Vagina (tissue), 2 donors: ENCODE results near the gene ANKRD1. TPM values are rescaled to one million over a fixed set of nuclear protein-coding genes. Genes with fewer than 3 reads are reported as not detected.

Source experiments
- DNase-seq, 2 donors: peaks; one replicate each; pipeline ENCODE4 v3.0.0-alpha.2; 2017; ENCODE audit errors: extremely low spot score in 2 of 2
- H3K27ac ChIP-seq: fragments of 200-600 bp; sonication (generic); one replicate; pipeline ENCODE4 v1.5.1; 2019
- H3K27me3 ChIP-seq: fragments of 200-600 bp; sonication (generic); one replicate; pipeline ENCODE4 v1.5.1; 2019
- H3K36me3 ChIP-seq, 2 donors: fragments of 200-600 bp; sonication (generic); one replicate each; pipeline ENCODE4 v1.5.1; 2017 to 2019
- H3K4me1 ChIP-seq: fragments of 200-600 bp; sonication (generic); one replicate; pipeline ENCODE4 v1.5.1; 2019
- H3K4me3 ChIP-seq, 2 donors: fragments of 200-600 bp; sonication (generic); 1 replicate in 1 of 2; 2 replicates in 1 of 2; pipeline ENCODE4 v1.5.1; 2016 to 2019
- H3K9me3 ChIP-seq: fragments of 200-600 bp; sonication (generic); one replicate; pipeline ENCODE4 v1.5.1; 2019
- CTCF ChIP-seq, 3 experiments: fragments of 450-650 bp in 2 of 3; fragments of 200-600 bp in 1 of 3; sonication (generic) in 1 of 3; IDR thresholded peaks; one replicate each; pipeline ENCODE4 v1.5.1; 2017 to 2019; ENCODE audit warnings: antibody characterized with exemption in 3 of 3, mild to moderate bottlenecking in 2 of 3, moderate library complexity in 2 of 3
- POLR2A ChIP-seq, 2 donors: fragments of 450-650 bp; IDR thresholded peaks; one replicate each; pipeline ENCODE4 v1.6.1; 2017; ENCODE audit warnings: antibody characterized with exemption in 2 of 2, mild to moderate bottlenecking in 2 of 2, moderate library complexity in 2 of 2
- POLR2AphosphoS5 ChIP-seq, 2 donors: sonication (generic); formaldehyde crosslinking; IDR thresholded peaks; one replicate each; pipeline ENCODE4 v1.9.0; 2017; ENCODE audit warnings: antibody characterized with exemption in 2 of 2, mild to moderate bottlenecking in 2 of 2, low read depth in 1 of 2; ENCODE audit not compliant: insufficient read depth in 1 of 2
- intact Hi-C: fragments of 100-400 bp; cut with DNase I; formaldehyde crosslinking; loops from one replicate; pipeline ENCODE4 v1.15.1; 2023
- total RNA-seq: library from RNA; depleted of rRNA; stranded (reverse); fragments of >200 nt; gene quantifications from one replicate; pipeline ENCODE4 v1.2.3, GENCODE V29; 2016

ANKRD1 gene
- total RNA-seq, 1 donor from 2014 or later = not detected

DNA sequence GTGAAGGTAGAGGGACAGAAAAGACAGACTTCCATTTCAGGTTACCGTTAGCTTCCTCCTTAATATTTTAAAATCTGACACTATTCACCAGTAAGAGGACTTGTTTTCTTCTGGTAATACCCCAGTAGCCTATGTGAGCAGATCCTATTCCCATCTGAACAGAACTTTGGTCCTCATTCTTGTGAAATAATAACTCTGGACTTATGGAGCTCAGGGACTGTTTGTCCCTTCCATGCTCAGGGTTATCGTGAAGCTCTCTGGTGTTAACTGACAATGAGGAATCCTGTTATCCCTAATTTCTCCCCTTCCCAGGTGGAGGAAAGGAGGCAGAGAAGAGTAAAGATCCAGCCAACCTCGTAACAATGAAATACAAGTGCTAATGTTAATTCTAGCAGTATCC is 47.0 kb upstream of the ANKRD1 start:
- Histone ChIP-seq H3K27me3 (no peaks in the 10 kb centered on the region), H3K9me3 (no peaks in the 10 kb centered on the region), H3K4me3 (no peak overlapping the region), H3K4me1 (peaks cover 4% of the 10 kb centered on the region), H3K27ac (no peak overlapping the region), H3K36me3 (no peaks in the 10 kb centered on the region)
- intact Hi-C loops = no loop called here
- DNase-seq = no peak
- TF ChIP-seq CTCF (IDR thresholded peaks at IDR 0.05) (no peak), POLR2AphosphoS5 (IDR thresholded peaks at IDR 0.05; ENCODE audit: insufficient read depth in 1 of 2, low read depth in 1 of 2) (no peak), POLR2A (IDR thresholded peaks at IDR 0.05) (no peak)

GRCh38 chr10:90966146-90966545 is 45.3 kb upstream of the ANKRD1 start:
- DNase-seq = no peak
- intact Hi-C loops = no loop called here
- TF ChIP-seq POLR2A (IDR thresholded peaks at IDR 0.05) (no peak), CTCF (IDR thresholded peaks at IDR 0.05) (no peak), POLR2AphosphoS5 (IDR thresholded peaks at IDR 0.05; ENCODE audit: insufficient read depth in 1 of 2, low read depth in 1 of 2) (no peak)

GRCh38 chr10:90965720-90966119 is 44.8 kb upstream of the ANKRD1 start:
- no peaks in the 10 kb centered on the region for H3K9me3 ChIP-seq
- peaks cover 4% of the 10 kb centered on the region for H3K4me1 ChIP-seq
- no peak for DNase-seq
- H3K4me3 ChIP-seq = no peak overlapping the region
- no peak overlapping the region for H3K27ac ChIP-seq
- no peaks in the 10 kb centered on the region for H3K36me3 ChIP-seq
- H3K27me3 ChIP-seq = no peaks in the 10 kb centered on the region
- intact Hi-C loops = no loop called here
- TF ChIP-seq CTCF (IDR thresholded peaks at IDR 0.05) (no peak), POLR2A (IDR thresholded peaks at IDR 0.05) (no peak), POLR2AphosphoS5 (IDR thresholded peaks at IDR 0.05; ENCODE audit: insufficient read depth in 1 of 2, low read depth in 1 of 2) (no peak)

More at GRCh38 chr10:90966146-90966545, 45.3 kb upstream of the ANKRD1 start:
- peaks cover 4% of the 10 kb centered on the region for H3K4me1 ChIP-seq
- no peak overlapping the region for H3K27ac ChIP-seq
- H3K9me3 ChIP-seq = no peaks in the 10 kb centered on the region
- H3K36me3 ChIP-seq = no peaks in the 10 kb centered on the region
- H3K4me3 ChIP-seq = no peak overlapping the region
- H3K27me3 ChIP-seq = no peaks in the 10 kb centered on the region

GRCh38 chr10:90964781-90965465 is 44.0 kb upstream of the ANKRD1 start:
- H3K27ac ChIP-seq = no peak overlapping the region
- H3K4me3 ChIP-seq = no peak overlapping the region
- DNase-seq = no peak
- H3K9me3 ChIP-seq = no peaks in the 10 kb centered on the region
- H3K36me3 ChIP-seq = no peaks in the 10 kb centered on the region
- no peaks in the 10 kb centered on the region for H3K27me3 ChIP-seq
- no peak for TF ChIP-seq POLR2A (IDR thresholded peaks at IDR 0.05)
- no peak for TF ChIP-seq CTCF (IDR thresholded peaks at IDR 0.05)
- TF ChIP-seq POLR2AphosphoS5 (IDR thresholded peaks at IDR 0.05; ENCODE audit: insufficient read depth in 1 of 2, low read depth in 1 of 2) = no peak
- peaks cover 4% of the 10 kb centered on the region for H3K4me1 ChIP-seq
- intact Hi-C loops = no loop called here

DNA sequence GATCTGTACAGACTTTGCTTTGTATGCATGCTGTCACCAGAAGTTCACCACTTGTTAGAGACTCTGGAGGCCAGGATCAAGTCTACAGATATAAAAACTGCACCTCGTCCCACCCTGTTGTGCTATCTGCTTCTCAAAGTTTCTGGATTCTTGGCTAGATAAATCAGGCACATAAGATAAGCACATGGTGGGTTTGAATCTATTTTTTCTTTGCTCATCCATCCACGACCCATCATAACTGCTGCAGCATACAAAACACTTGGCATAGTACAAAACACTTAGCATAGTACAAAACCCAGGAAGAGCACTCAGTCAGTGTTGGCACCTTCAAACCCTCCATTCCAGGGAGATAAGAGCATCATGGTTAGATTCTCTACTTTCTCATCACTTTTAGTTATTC is 42.4 kb upstream of the ANKRD1 start:
- H3K27ac ChIP-seq = no peak overlapping the region
- H3K4me1 ChIP-seq = peaks cover 4% of the 10 kb centered on the region
- H3K27me3 ChIP-seq = no peaks in the 10 kb centered on the region
- TF ChIP-seq POLR2AphosphoS5 (IDR thresholded peaks at IDR 0.05; ENCODE audit: insufficient read depth in 1 of 2, low read depth in 1 of 2) (no peak), CTCF (IDR thresholded peaks at IDR 0.05) (no peak), POLR2A (IDR thresholded peaks at IDR 0.05) (no peak)
- intact Hi-C loops = no loop called here
- H3K9me3 ChIP-seq = no peaks in the 10 kb centered on the region
- no peak overlapping the region for H3K4me3 ChIP-seq
- no peaks in the 10 kb centered on the region for H3K36me3 ChIP-seq
- no peak for DNase-seq
